GM12872 (cell line): ENCODE results near the gene LRSAM1.

Experiments
- CTCF ChIP-seq: IDR thresholded peaks from 3 replicates; pipeline ENCODE4 v1.5.1; 2011; ENCODE audit warnings: low read depth, mild to moderate bottlenecking, low read length, moderate library complexity; ENCODE audit not compliant: insufficient read depth

The LRSAM1 gene

DNA sequence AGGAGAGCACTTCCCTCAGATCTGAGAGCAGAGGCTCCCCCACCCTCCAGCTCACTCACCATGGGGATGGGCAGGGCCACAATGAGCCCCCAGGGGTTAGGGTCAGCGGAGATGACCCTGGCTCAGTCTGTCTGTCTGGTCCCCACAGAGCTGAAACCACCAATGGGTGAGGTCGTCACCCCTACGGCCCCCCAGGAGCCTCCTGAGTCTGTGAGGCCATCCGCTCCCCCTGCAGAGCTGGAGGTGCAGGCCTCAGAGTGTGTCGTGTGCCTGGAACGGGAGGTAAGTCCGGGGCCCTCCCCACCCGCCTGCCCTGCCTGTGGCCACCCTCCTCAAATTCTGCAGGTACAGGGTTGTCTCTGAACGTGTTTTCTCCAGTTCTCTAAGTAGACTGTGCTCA lies 49.6 kb downstream of the LRSAM1 start:
- TF ChIP-seq CTCF = no peak

- TF ChIP-seq CTCF = no peak
These were observed 50.6 kb downstream of the LRSAM1 start for GRCh38 chr9:127501821-127502343.

DNA sequence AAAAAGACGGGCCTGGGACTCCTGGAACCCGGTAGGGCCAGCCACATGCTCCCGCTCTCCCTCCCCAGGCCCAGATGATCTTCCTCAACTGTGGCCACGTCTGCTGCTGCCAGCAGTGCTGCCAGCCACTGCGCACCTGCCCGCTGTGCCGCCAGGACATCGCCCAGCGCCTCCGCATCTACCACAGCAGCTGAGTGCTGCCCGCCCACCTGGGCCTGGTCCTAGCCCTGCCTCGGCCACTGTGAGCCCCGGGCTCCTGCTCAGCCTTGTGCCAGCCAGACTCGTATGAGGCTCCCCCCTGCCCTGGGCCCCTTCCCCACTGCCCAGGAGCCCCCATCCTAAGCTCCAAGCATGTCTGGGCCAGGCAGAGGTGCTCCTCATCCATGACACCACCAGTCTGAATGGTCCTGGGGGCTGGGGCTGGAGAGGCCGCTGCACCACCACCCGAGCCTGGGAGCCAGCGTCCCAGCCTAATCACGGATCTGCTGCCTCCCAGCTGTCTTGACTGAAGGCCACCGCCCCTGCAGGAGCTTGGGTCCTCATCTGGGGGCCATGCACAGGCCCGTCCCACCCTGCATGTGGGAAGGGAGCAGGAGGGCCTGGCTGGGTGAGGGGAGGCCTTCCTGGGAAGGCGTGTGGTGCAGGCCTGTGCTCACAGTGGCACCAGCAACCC lies 51.5 kb downstream of the LRSAM1 start:
- no peak for TF ChIP-seq CTCF

- TF ChIP-seq CTCF = no peak
These were observed 52.1 kb downstream of the LRSAM1 start for GRCh38 chr9:127503379-127503921.

GRCh38 chr9:127503947-127504886 lies 52.9 kb downstream of the LRSAM1 start:
- TF ChIP-seq CTCF = peak; percentile 96

- TF ChIP-seq CTCF = no peak
These were observed 53.6 kb downstream of the LRSAM1 start for GRCh38 chr9:127504887-127505251.
